ENCODE results near the gene IGSF21. TPM values are rescaled to one million over a fixed set of nuclear protein-coding genes. Genes with fewer than 3 reads are reported as not detected.

The IGSF21 gene
- total RNA-seq, 1 donor, result not detected

DNA sequence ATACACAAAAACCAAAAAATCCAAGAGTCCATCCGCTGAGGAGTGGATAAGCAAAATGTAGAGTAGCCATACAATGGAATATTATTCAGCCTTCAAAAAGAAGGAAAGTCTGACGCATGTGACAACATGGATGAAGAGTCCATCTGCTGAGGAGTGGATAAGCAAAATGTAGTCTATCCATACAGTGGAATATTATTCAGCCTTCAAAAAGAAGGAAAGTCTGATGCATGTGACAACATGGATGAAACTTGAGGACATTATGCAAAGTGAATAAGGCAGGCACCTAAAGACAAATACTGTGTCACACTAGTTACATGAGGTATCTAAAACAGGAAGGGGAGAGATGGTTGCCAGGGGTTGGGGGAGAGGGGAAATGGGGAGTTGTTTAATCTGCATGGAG lies 14.0 kb upstream of the IGSF21 start:
- no peak for TF ChIP-seq CTCF (IDR thresholded peaks at IDR 0.05; ENCODE audit: insufficient read depth, low read depth, low read length)
- DNase-seq (ENCODE audit: low read depth), result no peak
- no peak overlapping the region for H3K4me3 ChIP-seq (ENCODE audit: low read depth, low read length)

DNA sequence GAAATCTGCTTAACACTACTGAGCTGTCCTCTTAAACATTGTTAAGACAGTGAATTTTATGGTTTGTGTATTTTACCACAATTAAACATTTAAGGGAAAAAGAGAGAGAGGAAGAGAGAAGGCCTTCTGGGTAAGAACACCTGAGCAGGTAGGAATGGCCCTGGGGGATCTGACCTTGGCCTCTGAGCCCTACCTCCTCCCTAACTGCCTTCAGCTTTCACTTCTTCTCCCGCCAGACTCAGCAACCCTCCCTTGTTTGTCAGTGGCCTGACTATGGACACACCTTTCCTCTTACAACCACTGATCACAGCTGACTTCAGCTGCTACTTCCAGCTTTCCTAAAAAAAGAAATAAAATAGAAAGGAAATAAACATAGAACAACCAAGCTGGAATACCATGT lies 13.5 kb upstream of the IGSF21 start:
- no peak for TF ChIP-seq CTCF (IDR thresholded peaks at IDR 0.05; ENCODE audit: insufficient read depth, low read depth, low read length)

GRCh38 chr1:18097206-18097605 lies 10.4 kb upstream of the IGSF21 start:
- no peak overlapping the region for H3K4me3 ChIP-seq (ENCODE audit: low read depth, low read length)
- no peak for DNase-seq (ENCODE audit: low read depth)
- no peak for TF ChIP-seq CTCF (IDR thresholded peaks at IDR 0.05; ENCODE audit: insufficient read depth, low read depth, low read length)

More for the DNA sequence above, 13.5 kb upstream of the IGSF21 start:
- no peak for DNase-seq (ENCODE audit: low read depth)
- no peak overlapping the region for H3K4me3 ChIP-seq (ENCODE audit: low read depth, low read length)

DNA sequence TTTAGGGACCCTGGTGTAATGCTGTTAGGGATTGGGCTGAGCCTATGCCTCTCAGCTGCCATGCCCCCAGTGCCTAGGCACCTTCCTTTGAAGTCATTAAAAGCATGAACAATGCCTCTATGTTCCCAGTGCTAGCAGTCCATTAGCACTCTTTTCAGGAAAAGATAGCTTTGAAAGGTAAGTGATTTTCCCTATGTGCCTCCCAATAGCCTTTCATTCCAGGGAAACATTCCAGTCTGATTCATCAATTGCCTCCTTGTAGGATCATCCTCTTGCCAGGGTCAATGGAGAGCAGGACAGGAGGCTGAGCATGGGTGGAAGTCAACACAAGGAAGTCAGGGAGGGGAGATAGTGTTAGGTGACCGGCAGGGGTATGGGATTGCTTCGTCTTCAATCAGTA lies 8.6 kb upstream of the IGSF21 start:
- no peak for TF ChIP-seq CTCF (IDR thresholded peaks at IDR 0.05; ENCODE audit: insufficient read depth, low read depth, low read length)
- DNase-seq (ENCODE audit: low read depth), result no peak
- H3K4me3 ChIP-seq (ENCODE audit: low read depth, low read length), result no peak overlapping the region

DNA sequence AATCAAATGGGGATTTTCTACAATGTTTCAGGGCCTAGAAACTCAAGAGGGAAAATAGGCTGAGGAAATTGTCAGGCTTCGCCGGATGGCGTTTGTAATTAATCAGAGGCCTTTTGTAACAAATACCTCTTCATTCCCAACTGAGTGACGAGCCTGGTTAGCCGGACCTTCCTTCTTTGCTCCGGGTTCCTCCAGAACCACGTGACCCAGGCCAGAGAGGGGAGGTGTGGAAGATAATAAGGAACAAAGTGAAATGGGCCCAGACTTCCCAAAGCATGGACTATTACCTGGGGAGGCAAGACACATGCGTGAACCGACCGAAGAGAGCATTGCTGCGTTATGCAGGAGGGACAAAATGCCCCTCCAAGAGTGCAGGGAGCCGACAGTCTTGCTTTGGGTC lies 7.5 kb upstream of the IGSF21 start:
- no peak overlapping the region for H3K4me3 ChIP-seq (ENCODE audit: low read depth, low read length)
- no peak for DNase-seq (ENCODE audit: low read depth)
- no peak for TF ChIP-seq CTCF (IDR thresholded peaks at IDR 0.05; ENCODE audit: insufficient read depth, low read depth, low read length)

DNA sequence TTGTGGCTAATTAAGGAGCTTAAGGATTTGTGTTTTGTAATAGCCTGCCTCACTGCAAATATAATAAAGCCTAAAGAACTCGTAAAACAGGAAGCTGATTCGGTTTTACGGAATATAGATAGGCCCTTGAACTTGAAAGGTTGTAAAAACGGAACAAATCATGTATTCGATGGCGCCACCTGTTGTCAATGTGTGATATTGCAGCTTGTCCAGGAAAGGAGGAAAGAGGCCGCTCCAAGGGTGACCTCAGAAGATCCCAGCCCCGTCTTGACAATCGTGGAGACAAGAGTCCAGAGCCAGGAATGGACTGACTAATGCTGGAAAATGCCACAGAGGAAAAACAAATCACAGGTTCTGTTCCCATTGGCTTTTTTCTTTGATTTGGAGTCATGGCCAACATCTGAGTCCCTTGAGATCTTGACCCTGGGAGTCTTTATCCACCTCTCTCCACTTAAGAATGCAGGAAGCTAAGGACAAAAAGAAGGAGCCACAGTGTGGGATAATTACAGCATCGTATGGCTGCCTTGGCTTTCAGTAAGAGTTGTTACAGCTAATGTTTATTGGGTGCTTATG lies 7.0 kb upstream of the IGSF21 start:
- peak; percentile 74 for TF ChIP-seq CTCF (IDR thresholded peaks at IDR 0.05; ENCODE audit: insufficient read depth, low read depth, low read length)
- peak; percentile 55 for DNase-seq (ENCODE audit: low read depth)
- no peak overlapping the region for H3K4me3 ChIP-seq (ENCODE audit: low read depth, low read length)

- H3K4me3 ChIP-seq (ENCODE audit: low read depth, low read length), result no peak overlapping the region
- no peak for DNase-seq (ENCODE audit: low read depth)
- TF ChIP-seq CTCF (IDR thresholded peaks at IDR 0.05; ENCODE audit: insufficient read depth, low read depth, low read length), result no peak
These were observed 6.1 kb upstream of the IGSF21 start for GRCh38 chr1:18101508-18101907.

All from fibroblast of villous mesenchyme (primary cell).